ENCODE data around the gene LAT.
"Not testable (repeated sequence)": the region's sequence is repeated elsewhere in the genome, so short reads cannot be mapped to it uniquely, and the experiment has no call there.

Gene LAT

DNA sequence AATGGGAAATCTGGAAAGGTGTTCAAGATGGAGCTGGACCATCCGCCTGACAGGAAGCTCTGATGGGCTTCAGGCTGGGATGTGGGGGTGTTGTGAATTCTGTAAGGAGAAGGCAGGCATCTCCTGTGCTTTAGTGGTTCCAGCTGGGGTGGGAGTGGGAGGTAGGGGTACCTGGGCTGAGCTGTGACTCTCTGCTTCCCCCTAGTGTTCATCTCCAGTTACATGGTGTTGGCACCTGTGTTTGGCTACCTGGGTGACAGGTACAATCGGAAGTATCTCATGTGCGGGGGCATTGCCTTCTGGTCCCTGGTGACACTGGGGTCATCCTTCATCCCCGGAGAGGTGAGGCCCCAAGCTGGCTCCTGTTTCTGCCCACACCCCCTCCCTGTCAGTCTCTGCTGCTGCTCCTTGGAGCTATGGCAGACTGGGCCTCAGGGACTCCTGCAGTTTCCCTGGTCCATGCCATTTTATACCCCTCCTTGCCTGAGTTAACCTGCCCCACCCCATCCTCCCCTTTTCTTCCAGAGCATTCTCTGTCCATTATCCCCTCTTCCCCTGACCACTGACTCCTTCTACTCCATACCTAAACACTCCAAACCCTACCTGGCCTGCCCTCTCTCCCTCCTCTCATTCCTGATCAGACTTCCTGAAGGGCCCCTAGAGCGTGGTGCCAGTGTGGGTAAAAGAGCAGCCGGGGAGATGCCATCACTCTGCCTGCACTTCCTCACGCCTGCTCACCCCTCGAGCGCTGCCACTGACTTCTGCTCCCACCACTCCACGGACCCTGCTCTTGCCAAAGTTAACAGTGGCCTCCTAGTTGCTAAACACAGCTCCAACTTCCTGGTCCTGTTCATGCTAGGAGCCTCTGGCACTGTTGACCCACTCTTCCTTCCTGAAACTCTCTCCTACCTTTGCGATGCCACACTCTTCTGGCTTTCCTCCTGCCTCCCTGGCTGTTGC lies 6.9 kb upstream of the LAT start:
- Histone ChIP-seq H3K36me3 (ENCODE audit: insufficient read depth, low read length) (peaks cover 20% of the 10 kb centered on the region), H3K27me3 (ENCODE audit: insufficient read depth, low read length) (no peaks in the 10 kb centered on the region), H3K79me2 (ENCODE audit: control insufficient read depth, insufficient read depth, low read length, unreplicated experiment) (peaks cover 29% of the 10 kb centered on the region), H3K4me1 (ENCODE audit: control insufficient read depth, insufficient read depth, low read length, unreplicated experiment) (peaks cover 16% of the 10 kb centered on the region), H3K27ac (ENCODE audit: low read depth, low read length) (no peak overlapping the region), H3K4me3 (ENCODE audit: low read depth, low read length) (no peak overlapping the region), H2AFZ (ENCODE audit: low read length, unreplicated experiment) (no peak overlapping the region)

DNA sequence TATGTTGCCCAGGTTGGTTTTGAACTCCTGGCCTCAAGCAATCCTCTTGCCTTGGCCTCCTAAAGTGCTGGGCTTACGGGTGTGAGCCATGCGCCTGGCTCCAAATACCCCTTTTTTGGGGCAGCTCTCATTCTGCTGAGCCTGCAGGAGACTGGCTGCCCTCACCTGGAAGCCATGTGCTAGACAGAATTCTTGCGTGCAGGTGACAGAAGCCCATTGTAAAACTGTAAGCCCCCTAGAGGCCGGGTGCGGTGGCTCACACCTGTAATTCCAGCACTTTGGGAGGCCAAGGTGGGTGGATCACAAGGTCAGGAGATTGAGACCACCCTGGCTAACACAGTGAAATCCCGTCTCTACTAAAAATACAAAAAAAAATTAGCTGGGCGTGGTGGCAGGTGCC lies 4.5 kb upstream of the LAT start:
- peaks cover 24% of the 10 kb centered on the region for H3K79me2 ChIP-seq (ENCODE audit: control insufficient read depth, insufficient read depth, low read length, unreplicated experiment)
- H3K27ac ChIP-seq (ENCODE audit: low read depth, low read length); H2AFZ ChIP-seq (ENCODE audit: low read length, unreplicated experiment); H3K27me3 ChIP-seq (ENCODE audit: insufficient read depth, low read length); H3K4me1 ChIP-seq (ENCODE audit: control insufficient read depth, insufficient read depth, low read length, unreplicated experiment); H3K4me3 ChIP-seq (ENCODE audit: low read depth, low read length): not testable (repeated sequence)
- peaks cover 20% of the 10 kb centered on the region for H3K36me3 ChIP-seq (ENCODE audit: insufficient read depth, low read length)

DNA sequence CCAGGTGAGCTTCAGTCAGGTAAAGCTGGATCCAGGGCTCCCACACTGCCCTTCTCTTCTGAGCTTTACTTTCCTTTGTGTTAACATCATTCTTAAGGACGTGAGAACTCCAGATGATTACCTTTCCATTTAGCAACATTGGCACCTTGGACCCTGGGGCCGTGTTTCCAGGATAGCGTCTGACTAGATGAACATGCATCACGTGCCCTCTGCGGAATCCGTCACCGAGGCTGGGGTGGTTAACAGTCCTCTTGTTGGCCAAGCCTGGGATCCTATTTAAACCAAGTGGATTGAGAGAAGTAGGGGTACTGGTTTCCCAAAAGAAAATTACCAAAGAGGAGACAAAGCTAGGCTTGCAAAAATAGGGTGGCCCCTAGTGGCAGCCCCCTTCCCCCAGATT lies 3.9 kb upstream of the LAT start:
- H3K36me3 ChIP-seq (ENCODE audit: insufficient read depth, low read length): peaks cover 24% of the 10 kb centered on the region

DNA sequence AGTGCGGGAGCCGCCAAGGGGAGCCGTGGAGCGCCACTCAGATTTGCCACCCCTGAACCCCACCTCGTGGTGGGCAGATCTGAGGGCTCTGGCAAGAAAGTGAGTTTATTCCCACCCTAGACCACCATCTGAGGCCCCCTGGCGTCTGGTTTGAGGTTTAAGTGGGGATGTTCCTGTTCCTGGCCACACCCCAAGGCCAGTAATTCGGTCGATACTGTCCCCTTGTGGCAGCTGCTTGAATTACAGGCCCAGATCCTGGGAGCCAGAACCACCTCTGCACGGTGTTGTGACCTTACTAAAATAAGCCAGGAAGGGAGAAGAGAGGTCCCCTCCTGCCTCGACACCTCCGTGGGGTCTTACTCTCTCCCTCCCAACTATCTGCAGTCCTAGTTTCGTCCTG lies 3.3 kb upstream of the LAT start:
- no peak overlapping the region for H3K4me3 ChIP-seq (ENCODE audit: low read depth, low read length)
- no peak overlapping the region for H2AFZ ChIP-seq (ENCODE audit: low read length, unreplicated experiment)
- no peaks in the 10 kb centered on the region for H3K27me3 ChIP-seq (ENCODE audit: insufficient read depth, low read length)
- H3K36me3 ChIP-seq (ENCODE audit: insufficient read depth, low read length): peaks cover 28% of the 10 kb centered on the region
- peaks cover 12% of the 10 kb centered on the region for H3K79me2 ChIP-seq (ENCODE audit: control insufficient read depth, insufficient read depth, low read length, unreplicated experiment)
- H3K27ac ChIP-seq (ENCODE audit: low read depth, low read length): no peak overlapping the region
- H3K4me1 ChIP-seq (ENCODE audit: control insufficient read depth, insufficient read depth, low read length, unreplicated experiment): peaks cover 3% of the 10 kb centered on the region

More for the DNA sequence above, 3.9 kb upstream of the LAT start:
- H3K27ac ChIP-seq (ENCODE audit: low read depth, low read length): no peak overlapping the region
- H3K79me2 ChIP-seq (ENCODE audit: control insufficient read depth, insufficient read depth, low read length, unreplicated experiment): peaks cover 18% of the 10 kb centered on the region
- no peaks in the 10 kb centered on the region for H3K27me3 ChIP-seq (ENCODE audit: insufficient read depth, low read length)
- H3K4me1 ChIP-seq (ENCODE audit: control insufficient read depth, insufficient read depth, low read length, unreplicated experiment): peaks cover 4% of the 10 kb centered on the region
- H2AFZ ChIP-seq (ENCODE audit: low read length, unreplicated experiment): no peak overlapping the region
- H3K4me3 ChIP-seq (ENCODE audit: low read depth, low read length): no peak overlapping the region

DNA sequence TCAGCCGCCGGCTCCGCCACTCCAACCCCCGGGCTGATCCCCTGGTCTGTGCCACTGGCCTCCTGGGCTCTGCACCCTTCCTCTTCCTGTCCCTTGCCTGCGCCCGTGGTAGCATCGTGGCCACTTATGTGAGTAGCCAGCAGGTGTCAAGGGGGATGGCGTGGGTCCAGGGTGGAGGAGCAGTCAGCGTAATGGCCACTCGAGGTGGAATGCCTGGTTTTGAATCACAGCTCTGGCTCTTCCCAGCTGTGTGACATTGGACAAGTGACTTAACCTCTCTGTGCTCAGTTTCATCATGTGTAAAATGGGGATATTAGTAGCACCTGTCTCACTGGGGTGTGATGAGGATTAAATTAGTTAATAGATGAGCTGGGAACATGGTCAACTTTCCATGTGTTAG lies 2.4 kb upstream of the LAT start:
- Histone ChIP-seq H3K79me2 (ENCODE audit: control insufficient read depth, insufficient read depth, low read length, unreplicated experiment) (peaks cover 5% of the 10 kb centered on the region), H3K27me3 (ENCODE audit: insufficient read depth, low read length) (no peaks in the 10 kb centered on the region), H3K4me3 (ENCODE audit: low read depth, low read length) (no peak overlapping the region), H3K4me1 (ENCODE audit: control insufficient read depth, insufficient read depth, low read length, unreplicated experiment) (no peaks in the 10 kb centered on the region), H2AFZ (ENCODE audit: low read length, unreplicated experiment) (no peak overlapping the region), H3K36me3 (ENCODE audit: insufficient read depth, low read length) (peaks cover 37% of the 10 kb centered on the region), H3K27ac (ENCODE audit: low read depth, low read length) (no peak overlapping the region)

DNA sequence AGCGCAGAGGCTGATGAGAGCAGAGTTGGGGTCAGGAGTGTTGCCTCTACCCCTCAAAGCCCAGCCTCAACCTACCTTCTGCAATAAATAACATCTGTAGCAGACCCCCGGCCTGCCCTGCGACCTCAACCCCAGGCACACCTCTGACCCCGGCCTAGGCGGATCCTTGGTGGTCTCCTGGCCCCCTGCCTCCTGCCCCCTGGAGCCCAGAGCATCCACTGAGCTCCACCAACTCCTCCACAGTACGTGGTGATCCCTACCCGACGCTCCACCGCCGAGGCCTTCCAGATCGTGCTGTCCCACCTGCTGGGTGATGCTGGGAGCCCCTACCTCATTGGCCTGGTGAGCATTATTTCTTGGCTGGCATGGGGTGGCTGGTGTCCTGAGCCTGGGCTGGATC lies 1.9 kb upstream of the LAT start:
- H3K27me3 ChIP-seq (ENCODE audit: insufficient read depth, low read length): no peaks in the 10 kb centered on the region
- no peak overlapping the region for H3K27ac ChIP-seq (ENCODE audit: low read depth, low read length)
- H2AFZ ChIP-seq (ENCODE audit: low read length, unreplicated experiment): no peak overlapping the region
- no peaks in the 10 kb centered on the region for H3K79me2 ChIP-seq (ENCODE audit: control insufficient read depth, insufficient read depth, low read length, unreplicated experiment)
- H3K36me3 ChIP-seq (ENCODE audit: insufficient read depth, low read length): peaks cover 38% of the 10 kb centered on the region
- H3K4me3 ChIP-seq (ENCODE audit: low read depth, low read length): no peak overlapping the region
- no peaks in the 10 kb centered on the region for H3K4me1 ChIP-seq (ENCODE audit: control insufficient read depth, insufficient read depth, low read length, unreplicated experiment)

DNA sequence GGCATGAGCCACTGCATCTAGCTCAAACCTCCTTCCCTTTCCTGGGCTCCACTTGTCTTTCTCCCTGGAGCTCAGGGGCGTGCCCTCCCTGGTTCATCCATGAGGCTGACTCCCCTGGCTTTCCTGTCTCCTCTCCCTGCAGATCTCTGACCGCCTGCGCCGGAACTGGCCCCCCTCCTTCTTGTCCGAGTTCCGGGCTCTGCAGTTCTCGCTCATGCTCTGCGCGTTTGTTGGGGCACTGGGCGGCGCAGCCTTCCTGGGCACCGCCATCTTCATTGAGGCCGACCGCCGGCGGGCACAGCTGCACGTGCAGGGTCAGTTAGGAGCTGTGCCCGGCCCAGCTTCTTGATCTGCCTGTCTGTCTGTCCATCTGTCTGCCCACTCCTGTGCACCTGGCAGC lies 1.2 kb upstream of the LAT start:
- H3K27ac ChIP-seq (ENCODE audit: low read depth, low read length): no peak overlapping the region
- no peaks in the 10 kb centered on the region for H3K4me1 ChIP-seq (ENCODE audit: control insufficient read depth, insufficient read depth, low read length, unreplicated experiment)

DNA sequence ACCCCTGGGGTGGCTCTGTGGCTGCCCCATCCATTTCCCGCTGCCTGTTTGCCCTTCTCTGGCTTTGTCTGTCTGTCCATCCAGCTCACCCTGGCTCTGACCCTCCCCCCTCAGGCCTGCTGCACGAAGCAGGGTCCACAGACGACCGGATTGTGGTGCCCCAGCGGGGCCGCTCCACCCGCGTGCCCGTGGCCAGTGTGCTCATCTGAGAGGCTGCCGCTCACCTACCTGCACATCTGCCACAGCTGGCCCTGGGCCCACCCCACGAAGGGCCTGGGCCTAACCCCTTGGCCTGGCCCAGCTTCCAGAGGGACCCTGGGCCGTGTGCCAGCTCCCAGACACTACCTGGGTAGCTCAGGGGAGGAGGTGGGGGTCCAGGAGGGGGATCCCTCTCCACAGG lies 761 bp upstream of the LAT start:
- Histone ChIP-seq H3K4me1 (ENCODE audit: control insufficient read depth, insufficient read depth, low read length, unreplicated experiment) (no peaks in the 10 kb centered on the region), H3K79me2 (ENCODE audit: control insufficient read depth, insufficient read depth, low read length, unreplicated experiment) (no peaks in the 10 kb centered on the region), H2AFZ (ENCODE audit: low read length, unreplicated experiment) (no peak overlapping the region), H3K36me3 (ENCODE audit: insufficient read depth, low read length) (peaks cover 38% of the 10 kb centered on the region), H3K4me3 (ENCODE audit: low read depth, low read length) (no peak overlapping the region), H3K27ac (ENCODE audit: low read depth, low read length) (no peak overlapping the region), H3K27me3 (ENCODE audit: insufficient read depth, low read length) (no peaks in the 10 kb centered on the region)

More for the DNA sequence above, 1.2 kb upstream of the LAT start:
- peaks cover 38% of the 10 kb centered on the region for H3K36me3 ChIP-seq (ENCODE audit: insufficient read depth, low read length)
- H3K27me3 ChIP-seq (ENCODE audit: insufficient read depth, low read length): no peaks in the 10 kb centered on the region
- H3K79me2 ChIP-seq (ENCODE audit: control insufficient read depth, insufficient read depth, low read length, unreplicated experiment): no peaks in the 10 kb centered on the region
- H2AFZ ChIP-seq (ENCODE audit: low read length, unreplicated experiment): no peak overlapping the region
- H3K4me3 ChIP-seq (ENCODE audit: low read depth, low read length): no peak overlapping the region

DNA sequence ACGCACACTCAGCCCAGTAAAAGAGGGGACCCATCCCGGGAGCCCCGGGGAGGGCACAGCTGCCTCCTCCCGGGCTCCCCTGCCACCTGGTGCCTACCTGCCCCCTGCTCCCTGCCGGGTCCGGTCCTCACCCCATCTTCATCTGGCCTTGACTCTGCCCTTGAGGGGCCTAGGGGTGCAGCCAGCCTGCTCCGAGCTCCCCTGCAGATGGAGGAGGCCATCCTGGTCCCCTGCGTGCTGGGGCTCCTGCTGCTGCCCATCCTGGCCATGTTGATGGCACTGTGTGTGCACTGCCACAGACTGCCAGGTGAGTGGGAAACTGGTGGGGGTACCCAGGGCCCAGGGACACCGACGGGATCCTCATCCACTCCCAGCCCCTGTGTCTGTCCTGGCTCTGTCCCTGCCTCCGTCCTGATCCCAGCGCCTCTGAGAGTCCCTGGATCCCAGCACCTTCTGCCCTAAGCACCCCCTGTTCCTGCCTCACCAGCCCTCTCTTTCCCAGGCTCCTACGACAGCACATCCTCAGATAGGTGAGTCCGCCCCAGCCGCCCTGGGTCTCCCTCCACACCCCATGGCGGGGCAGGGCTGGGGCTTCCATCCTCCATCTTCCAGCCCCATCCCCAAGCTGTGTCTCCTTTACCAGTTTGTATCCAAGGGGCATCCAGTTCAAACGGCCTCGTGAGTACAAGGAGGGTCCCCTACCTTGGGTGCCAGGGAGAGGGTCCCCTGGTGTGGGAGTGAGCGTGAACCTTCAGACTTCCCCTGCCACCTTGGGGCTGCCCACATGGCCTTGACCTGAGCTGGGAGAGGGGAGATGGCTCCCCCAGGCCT lies 574 bp downstream of the LAT start:
- peaks cover 38% of the 10 kb centered on the region for H3K36me3 ChIP-seq (ENCODE audit: insufficient read depth, low read length)
- H2AFZ ChIP-seq (ENCODE audit: low read length, unreplicated experiment): no peak overlapping the region
- H3K27me3 ChIP-seq (ENCODE audit: insufficient read depth, low read length): no peaks in the 10 kb centered on the region
- H3K79me2 ChIP-seq (ENCODE audit: control insufficient read depth, insufficient read depth, low read length, unreplicated experiment): no peaks in the 10 kb centered on the region
- no peak overlapping the region for H3K27ac ChIP-seq (ENCODE audit: low read depth, low read length)
- H3K4me3 ChIP-seq (ENCODE audit: low read depth, low read length): no peak overlapping the region
- H3K4me1 ChIP-seq (ENCODE audit: control insufficient read depth, insufficient read depth, low read length, unreplicated experiment): no peaks in the 10 kb centered on the region

DNA sequence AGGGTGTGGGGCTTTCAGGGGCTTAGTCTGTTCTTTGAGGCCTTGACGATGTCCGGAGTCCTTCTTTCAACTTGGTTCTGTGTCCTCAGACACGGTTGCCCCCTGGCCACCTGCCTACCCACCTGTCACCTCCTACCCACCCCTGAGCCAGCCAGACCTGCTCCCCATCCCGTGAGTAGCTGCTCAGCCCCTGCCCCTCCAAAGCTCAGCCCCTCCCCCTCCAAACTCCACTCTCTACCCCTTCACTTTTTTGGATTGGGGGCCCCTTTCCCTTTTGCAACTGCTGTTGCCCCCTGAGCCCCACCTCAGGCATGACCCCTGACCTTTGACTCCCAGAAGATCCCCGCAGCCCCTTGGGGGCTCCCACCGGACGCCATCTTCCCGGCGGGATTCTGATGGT lies 1.2 kb downstream of the LAT start:
- H3K36me3 ChIP-seq (ENCODE audit: insufficient read depth, low read length): peaks cover 35% of the 10 kb centered on the region

More for the DNA sequence above, 1.2 kb downstream of the LAT start:
- no peak overlapping the region for H3K27ac ChIP-seq (ENCODE audit: low read depth, low read length)
- H3K79me2 ChIP-seq (ENCODE audit: control insufficient read depth, insufficient read depth, low read length, unreplicated experiment): no peaks in the 10 kb centered on the region
- H2AFZ ChIP-seq (ENCODE audit: low read length, unreplicated experiment): no peak overlapping the region
- no peaks in the 10 kb centered on the region for H3K27me3 ChIP-seq (ENCODE audit: insufficient read depth, low read length)
- H3K4me3 ChIP-seq (ENCODE audit: low read depth, low read length): no peak overlapping the region
- no peaks in the 10 kb centered on the region for H3K4me1 ChIP-seq (ENCODE audit: control insufficient read depth, insufficient read depth, low read length, unreplicated experiment)
